DMS 273 treated with DMSO at 0.1 percent for 48 hours (cell line): ENCODE measurements around the gene EHBP1.

Experiments used
- DNase-seq: peaks from one replicate; lab custom pipeline; 2025; lab: John Stamatoyannopoulos, UW

The EHBP1 gene

DNA sequence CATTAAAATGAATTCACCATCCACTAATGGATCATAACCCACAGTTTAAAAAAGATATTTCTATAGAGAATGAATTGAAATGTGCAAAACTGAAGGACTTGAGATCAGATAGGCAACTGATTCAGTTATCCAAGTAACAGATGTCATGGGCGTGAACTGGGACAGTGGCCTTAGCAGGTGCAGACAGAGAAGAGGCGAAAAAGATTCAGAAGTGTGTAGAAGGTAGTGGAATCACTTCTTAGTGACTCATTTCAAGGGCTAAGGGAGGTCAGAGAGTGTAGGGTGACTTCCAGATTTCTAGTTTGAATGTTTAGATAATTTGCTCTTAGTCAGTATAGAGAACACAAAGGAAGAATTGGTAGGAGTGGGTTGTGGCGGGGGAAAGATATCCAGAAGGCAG, 79.7 kb downstream of the EHBP1 start:
- DNase-seq: no peak

GRCh38 chr2:62785810-62786597, 80.5 kb downstream of the EHBP1 start:
- no peak for DNase-seq

DNA sequence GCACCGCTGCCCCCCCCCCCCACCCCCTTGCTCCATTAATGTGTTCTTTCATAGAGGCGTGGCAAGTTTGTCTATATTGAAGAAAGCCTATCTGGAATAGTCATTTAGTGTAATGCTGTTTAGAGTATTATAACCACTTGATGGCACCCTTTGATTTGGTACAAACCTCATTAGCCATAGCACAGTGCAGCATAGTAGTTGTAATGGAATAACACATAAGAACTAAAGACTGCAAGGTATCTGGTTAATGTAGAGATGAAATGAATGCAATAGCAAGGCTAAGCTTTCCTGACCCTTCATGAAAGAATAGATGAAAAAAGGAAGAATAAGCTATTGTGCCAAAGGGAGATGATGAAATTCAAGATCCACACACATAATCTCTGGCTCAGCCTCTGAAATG, 81.9 kb downstream of the EHBP1 start:
- no peak for DNase-seq

DNA sequence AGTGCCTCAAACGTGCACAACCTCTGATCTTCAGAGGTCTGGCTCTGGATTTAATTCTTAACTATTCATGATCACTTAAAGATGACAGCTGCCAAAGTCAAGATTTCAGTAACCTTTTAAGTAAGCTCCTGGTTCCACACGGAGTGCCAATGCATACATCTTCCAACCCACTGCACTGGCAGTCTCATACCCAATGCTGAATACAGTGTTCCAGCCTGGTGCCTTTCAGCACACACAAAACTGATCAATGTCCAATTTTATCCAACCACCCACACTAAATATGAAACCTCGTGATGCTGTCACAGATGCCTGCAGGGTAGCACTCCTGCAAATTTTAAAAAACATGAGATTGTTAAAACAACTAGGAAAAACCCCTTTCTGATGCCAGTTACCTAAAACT, 84.0 kb downstream of the EHBP1 start:
- no peak for DNase-seq

GRCh38 chr2:62789918-62790317, 84.4 kb downstream of the EHBP1 start:
- DNase-seq: no peak

- no peak for DNase-seq
Measured at GRCh38 chr2:62792408-62792807, 86.9 kb downstream of the EHBP1 start.

- DNase-seq: no peak
Measured at GRCh38 chr2:62793213-62793612, 87.7 kb downstream of the EHBP1 start.

DNA sequence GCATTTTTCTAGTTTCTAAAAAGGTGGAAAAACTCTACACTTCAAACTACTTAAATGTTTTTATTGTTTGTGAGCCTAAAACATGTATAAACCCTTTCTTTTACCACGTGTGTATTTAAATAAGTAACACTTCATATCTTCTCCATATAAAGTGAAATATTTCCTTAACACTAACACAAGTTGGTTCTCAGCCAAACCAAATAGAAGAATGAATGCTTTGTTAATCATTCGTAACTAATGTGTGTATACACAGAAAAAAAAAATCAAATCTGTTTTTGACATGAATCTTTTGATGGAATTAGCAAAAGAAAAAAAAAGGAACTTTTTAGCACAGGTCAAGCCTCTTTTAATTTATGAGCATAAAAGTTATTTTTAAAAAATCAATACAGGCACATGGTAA, 89.3 kb downstream of the EHBP1 start:
- no peak for DNase-seq

GRCh38 chr2:62795341-62795740, 89.8 kb downstream of the EHBP1 start:
- DNase-seq: no peak

DNA sequence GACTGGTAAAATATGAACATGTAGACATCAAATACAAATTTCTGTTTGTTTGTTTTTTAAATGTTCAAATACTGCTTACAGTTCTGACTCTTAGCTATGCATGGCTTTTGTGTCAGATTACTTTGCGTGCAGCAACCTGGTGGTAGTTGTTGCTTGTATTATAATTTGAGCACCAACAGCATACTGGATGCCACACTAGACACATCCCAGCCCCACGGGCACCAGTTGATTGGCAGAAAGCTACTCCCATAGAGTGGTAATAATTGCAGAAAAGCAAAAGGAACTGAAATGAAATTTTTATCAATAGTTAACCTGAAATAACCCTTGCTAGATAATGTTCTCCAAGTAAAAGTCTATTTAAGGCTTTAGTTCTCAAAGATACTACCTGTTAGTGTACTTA, 91.6 kb downstream of the EHBP1 start:
- no peak for DNase-seq

GRCh38 chr2:62800618-62801017, 95.1 kb downstream of the EHBP1 start:
- DNase-seq: no peak

- DNase-seq: no peak
Measured at GRCh38 chr2:62801110-62801509, 95.6 kb downstream of the EHBP1 start.

DNA sequence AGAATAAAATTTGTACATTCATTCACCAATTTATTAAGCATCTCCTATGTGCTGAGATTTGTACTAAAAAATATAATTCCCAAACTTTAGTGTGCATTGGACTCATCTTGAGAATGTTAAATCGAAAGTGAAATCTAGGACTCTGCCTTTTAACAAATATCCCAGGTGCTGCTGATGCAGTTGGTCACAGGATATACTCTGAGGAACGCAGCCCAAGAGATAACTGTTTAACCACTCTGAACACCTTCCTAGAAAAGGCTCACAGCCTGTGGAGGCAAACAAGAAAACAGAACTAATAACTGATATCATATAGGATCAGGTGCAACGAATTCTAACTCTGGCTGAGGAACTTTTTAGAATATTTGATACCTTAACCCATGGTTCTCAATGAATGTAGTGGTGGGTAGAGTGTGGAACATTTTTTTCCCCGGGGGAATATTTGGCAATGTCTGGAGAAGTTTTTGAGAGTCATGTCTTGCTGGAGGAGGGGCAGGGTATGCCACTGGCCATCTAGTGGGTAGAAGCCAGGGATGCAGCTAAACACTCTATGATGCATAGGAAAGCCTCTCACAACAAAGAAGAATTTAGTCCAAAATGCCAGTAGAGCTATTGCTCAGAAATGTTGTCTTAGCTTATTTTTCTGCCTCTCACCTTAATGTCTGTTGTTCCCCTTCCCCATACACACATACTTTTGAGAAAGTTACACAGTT, 96.5 kb downstream of the EHBP1 start:
- DNase-seq: no peak

- DNase-seq: no peak
Measured at GRCh38 chr2:62803961-62804360, 98.4 kb downstream of the EHBP1 start.

GRCh38 chr2:62806231-62806630, 100.7 kb downstream of the EHBP1 start:
- no peak for DNase-seq

DNA sequence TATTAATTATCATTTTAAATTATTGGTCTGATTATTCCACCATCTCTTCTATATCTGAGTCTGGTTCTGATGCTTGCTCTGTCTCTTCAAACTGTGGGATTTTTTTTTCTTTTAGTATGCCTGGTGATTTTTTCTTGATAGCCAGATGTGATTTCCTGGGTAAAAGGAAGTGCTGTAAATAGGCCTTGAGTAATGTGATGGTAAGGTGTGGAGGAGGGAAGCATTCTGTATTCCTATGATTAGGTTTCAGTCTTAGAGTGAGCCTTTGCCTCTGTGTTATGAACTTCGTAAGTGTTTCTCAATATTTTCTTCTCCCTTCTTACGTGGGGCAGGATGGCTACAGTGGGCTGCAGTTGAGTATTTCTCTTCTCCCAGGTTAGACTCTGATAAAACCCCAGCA, 103.0 kb downstream of the EHBP1 start:
- no peak for DNase-seq

GRCh38 chr2:62811086-62811485, 105.6 kb downstream of the EHBP1 start:
- no peak for DNase-seq

DNA sequence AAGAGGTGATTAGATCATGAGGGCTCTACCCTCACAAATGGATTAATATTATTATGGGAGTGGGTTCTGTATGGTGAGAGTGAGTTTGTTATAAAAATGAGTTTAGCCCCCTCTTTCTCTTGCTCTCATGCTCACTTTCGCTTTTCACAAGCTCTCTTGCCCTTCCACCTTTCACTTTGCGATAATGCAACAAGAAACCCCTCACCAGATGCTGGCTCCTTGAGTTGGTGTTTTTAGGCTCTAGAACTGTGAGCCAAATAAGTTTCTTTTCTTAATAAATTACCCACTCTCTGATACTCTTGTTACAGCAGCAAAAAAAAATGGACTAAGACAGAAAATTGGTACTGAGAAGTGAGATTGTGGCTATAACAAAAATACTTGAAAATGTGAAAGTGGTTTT, 106.5 kb downstream of the EHBP1 start:
- DNase-seq: no peak

DNA sequence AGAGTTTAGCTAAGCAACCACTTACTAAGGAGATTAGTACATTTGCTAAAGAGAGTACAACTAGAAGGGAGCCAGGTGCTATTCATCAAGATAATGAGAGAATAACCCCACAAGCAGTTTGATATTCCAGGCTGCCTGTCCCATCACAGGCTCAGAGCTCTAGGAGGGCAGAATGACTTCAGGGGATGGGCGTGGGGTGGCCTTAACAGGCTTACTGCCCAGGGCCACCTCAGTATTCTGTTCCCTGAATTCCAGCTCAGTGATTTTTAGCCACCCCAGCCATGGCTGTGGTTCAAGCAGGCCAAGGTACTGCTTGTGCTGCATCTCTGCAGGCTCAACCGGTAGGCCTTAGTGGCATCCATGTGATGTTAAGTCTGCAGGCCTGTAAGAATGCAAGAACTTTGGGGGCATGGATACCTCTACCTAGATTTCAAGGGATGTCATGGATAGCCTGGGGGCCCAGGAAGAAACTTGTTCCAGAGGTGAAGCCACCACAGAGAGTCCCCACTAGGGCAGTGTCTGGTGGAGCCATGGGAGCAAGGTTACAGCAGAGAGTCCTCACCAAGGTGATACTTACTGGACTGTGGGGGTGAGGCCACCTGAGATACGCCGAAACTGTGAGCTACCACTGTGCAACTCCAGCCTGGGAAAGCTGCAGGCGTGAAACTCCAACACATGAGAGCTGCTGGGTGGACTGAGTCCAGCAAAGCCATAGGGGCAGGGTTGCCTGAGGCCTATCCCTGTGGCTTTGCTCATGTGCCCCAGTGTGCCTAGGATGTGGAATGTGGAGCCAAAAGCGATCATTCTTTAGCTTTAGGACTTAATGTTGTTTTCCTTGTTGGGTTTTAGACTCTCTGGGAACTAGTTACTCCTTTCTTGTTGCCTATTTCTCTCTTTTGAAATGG, 107.7 kb downstream of the EHBP1 start:
- DNase-seq: no peak

DNA sequence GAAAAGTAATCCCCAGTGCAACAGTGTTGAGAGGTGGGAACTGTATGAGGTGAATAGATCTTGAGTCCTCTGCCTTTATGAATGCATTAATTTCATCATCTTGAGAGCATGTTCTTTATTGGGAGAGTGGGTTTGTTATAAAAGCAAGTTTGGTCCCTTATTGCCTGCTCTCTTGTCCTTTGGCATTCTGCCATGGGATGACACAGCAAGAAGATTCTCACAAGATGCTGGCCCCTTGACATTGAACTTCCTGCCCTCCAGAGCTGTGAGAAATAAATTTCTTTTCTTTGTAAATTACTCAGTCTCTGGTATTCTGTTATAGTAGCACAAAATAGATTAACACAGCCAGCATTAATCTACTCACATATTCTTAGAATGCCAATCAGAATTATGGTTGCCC, 108.6 kb downstream of the EHBP1 start:
- DNase-seq: no peak

- DNase-seq: no peak
Measured at GRCh38 chr2:62817348-62817747, 111.8 kb downstream of the EHBP1 start.

- DNase-seq: no peak
Measured at GRCh38 chr2:62817995-62818713, 112.6 kb downstream of the EHBP1 start.
